Measurements from ENCODE around the gene GRIA3.

- TF ChIP-seq, protein P1, sequence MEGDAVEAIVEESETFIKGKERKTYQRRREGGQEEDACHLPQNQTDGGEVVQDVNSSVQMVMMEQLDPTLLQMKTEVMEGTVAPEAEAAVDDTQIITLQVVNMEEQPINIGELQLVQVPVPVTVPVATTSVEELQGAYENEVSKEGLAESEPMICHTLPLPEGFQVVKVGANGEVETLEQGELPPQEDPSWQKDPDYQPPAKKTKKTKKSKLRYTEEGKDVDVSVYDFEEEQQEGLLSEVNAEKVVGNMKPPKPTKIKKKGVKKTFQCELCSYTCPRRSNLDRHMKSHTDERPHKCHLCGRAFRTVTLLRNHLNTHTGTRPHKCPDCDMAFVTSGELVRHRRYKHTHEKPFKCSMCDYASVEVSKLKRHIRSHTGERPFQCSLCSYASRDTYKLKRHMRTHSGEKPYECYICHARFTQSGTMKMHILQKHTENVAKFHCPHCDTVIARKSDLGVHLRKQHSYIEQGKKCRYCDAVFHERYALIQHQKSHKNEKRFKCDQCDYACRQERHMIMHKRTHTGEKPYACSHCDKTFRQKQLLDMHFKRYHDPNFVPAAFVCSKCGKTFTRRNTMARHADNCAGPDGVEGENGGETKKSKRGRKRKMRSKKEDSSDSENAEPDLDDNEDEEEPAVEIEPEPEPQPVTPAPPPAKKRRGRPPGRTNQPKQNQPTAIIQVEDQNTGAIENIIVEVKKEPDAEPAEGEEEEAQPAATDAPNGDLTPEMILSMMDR (IDR thresholded peaks at IDR 0.05 in 8 of 11, conservative IDR thresholded peaks at IDR 0.05 in 3 of 11), result no peak
- TF ChIP-seq POLR2AphosphoS5 (IDR thresholded peaks at IDR 0.05), result no peak
These were observed 129.4 kb downstream of the GRIA3 start for GRCh38 chrX:123313486-123313885.
